ENCODE measurements around the gene CCNI.

- TF ChIP-seq CTCF (IDR thresholded peaks at IDR 0.05) (no peak), CREB1 (CRISPR knock-in tag; IDR thresholded peaks at IDR 0.05) (no peak), FOXK1 (CRISPR knock-in tag; IDR thresholded peaks at IDR 0.05) (no peak), NR2C2 (CRISPR knock-in tag; IDR thresholded peaks at IDR 0.05) (no peak), MXD4 (CRISPR knock-in tag; IDR thresholded peaks at IDR 0.05; ENCODE audit: borderline replicate concordance) (no peak)
- TF ChIP-seq, protein P1, sequence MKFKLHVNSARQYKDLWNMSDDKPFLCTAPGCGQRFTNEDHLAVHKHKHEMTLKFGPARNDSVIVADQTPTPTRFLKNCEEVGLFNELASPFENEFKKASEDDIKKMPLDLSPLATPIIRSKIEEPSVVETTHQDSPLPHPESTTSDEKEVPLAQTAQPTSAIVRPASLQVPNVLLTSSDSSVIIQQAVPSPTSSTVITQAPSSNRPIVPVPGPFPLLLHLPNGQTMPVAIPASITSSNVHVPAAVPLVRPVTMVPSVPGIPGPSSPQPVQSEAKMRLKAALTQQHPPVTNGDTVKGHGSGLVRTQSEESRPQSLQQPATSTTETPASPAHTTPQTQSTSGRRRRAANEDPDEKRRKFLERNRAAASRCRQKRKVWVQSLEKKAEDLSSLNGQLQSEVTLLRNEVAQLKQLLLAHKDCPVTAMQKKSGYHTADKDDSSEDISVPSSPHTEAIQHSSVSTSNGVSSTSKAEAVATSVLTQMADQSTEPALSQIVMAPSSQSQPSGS (CRISPR knock-in tag; IDR thresholded peaks at IDR 0.05; ENCODE audit: borderline replicate concordance, low read depth) = no peak
Measured at GRCh38 chr4:77120886-77121508, 45.2 kb upstream of the CCNI start.
